AML-193 (cell line): ENCODE measurements around the gene FADS3.
A peak's percentile ranks its signal among the peaks of the same experiment; 100 is the strongest.

Experiments used
- DNase-seq, 2 experiments: peaks; one replicate each; lab custom pipeline; 2025; lab: John Stamatoyannopoulos, UW

The FADS3 gene

GRCh38 chr11:61891331-61892084, at the start of gene FADS3:
TSS of gene FADS3 (minus strand) at chr11:61891545. CDS start at chr11:61891381, 164 bp downstream.
- DNase-seq = peak; percentile 22 to 34

- no peak for DNase-seq
Observed at GRCh38 chr11:61940466-61940865, 49.1 kb upstream of the FADS3 start.

GRCh38 chr11:61935861-61936260, 44.5 kb upstream of the FADS3 start:
- no peak for DNase-seq

GRCh38 chr11:61930933-61931332, 39.6 kb upstream of the FADS3 start:
- DNase-seq = no peak

GRCh38 chr11:61928606-61929005, 37.3 kb upstream of the FADS3 start:
- DNase-seq = no peak

GRCh38 chr11:61927501-61927900, 36.2 kb upstream of the FADS3 start:
- no peak for DNase-seq

GRCh38 chr11:61926235-61926634, 34.9 kb upstream of the FADS3 start:
- DNase-seq = no peak

GRCh38 chr11:61925736-61926135, 34.4 kb upstream of the FADS3 start:
- DNase-seq = no peak

- DNase-seq = no peak
Observed at GRCh38 chr11:61924064-61924455, 32.7 kb upstream of the FADS3 start.

- no peak for DNase-seq
Observed at GRCh38 chr11:61923166-61924063, 32.1 kb upstream of the FADS3 start.

- DNase-seq = peak; percentile 84 to 89
Observed at GRCh38 chr11:61922539-61922938, 31.2 kb upstream of the FADS3 start.

- DNase-seq = no peak
Observed at GRCh38 chr11:61921446-61921845, 30.1 kb upstream of the FADS3 start.

- DNase-seq = no peak
Observed at GRCh38 chr11:61919705-61920631, 28.6 kb upstream of the FADS3 start.

GRCh38 chr11:61918938-61919704, 27.8 kb upstream of the FADS3 start:
- no peak for DNase-seq

- no peak for DNase-seq
Observed at GRCh38 chr11:61918251-61918937, 27.0 kb upstream of the FADS3 start.

- peak in 1 of 2 experiments; percentile 16 for DNase-seq
Observed at GRCh38 chr11:61917334-61918109, 26.2 kb upstream of the FADS3 start, which contains the start of gene RAB3IL1. TSS of gene RAB3IL1 (minus strand) at chr11:61917566. CDS start at chr11:61917367, 199 bp downstream.

- no peak for DNase-seq
Observed at GRCh38 chr11:61916737-61917333, 25.5 kb upstream of the FADS3 start.

- no peak for DNase-seq
Observed at GRCh38 chr11:61914471-61915171, 23.3 kb upstream of the FADS3 start.
